Measurements from ENCODE around the gene ZNF385B.

The ZNF385B gene

GRCh38 chr2:179650420-179650819, 211.0 kb downstream of the ZNF385B start:
- TF ChIP-seq TEAD4 (IDR thresholded peaks at IDR 0.05) (no peak), CEBPB (IDR thresholded peaks at IDR 0.05) (no peak), USF1 (IDR thresholded peaks at IDR 0.05) (no peak), EP300 (IDR thresholded peaks at IDR 0.05; ENCODE audit: borderline replicate concordance) (no peak), YY1 (IDR thresholded peaks at IDR 0.05; ENCODE audit: low read depth) (no peak), FOXM1 (IDR thresholded peaks at IDR 0.05; ENCODE audit: borderline replicate concordance, low read depth) (no peak), EGR1 (IDR thresholded peaks at IDR 0.05) (no peak), NFIC (IDR thresholded peaks at IDR 0.05) (no peak), TAF1 (IDR thresholded peaks at IDR 0.05; ENCODE audit: low read depth) (no peak), CREB1 (IDR thresholded peaks at IDR 0.05; ENCODE audit: low read depth) (no peak), ZBTB7A (IDR thresholded peaks at IDR 0.05; ENCODE audit: low read depth) (no peak), MAX (IDR thresholded peaks at IDR 0.05) (no peak)

GRCh38 chr2:179646862-179647587, 214.4 kb downstream of the ZNF385B start:
- no peak for TF ChIP-seq REST (IDR thresholded peaks at IDR 0.05; ENCODE audit: low read depth)
- no peak for TF ChIP-seq NFIC (IDR thresholded peaks at IDR 0.05)
- no peak for TF ChIP-seq TAF1 (IDR thresholded peaks at IDR 0.05; ENCODE audit: low read depth)
- TF ChIP-seq YY1 (IDR thresholded peaks at IDR 0.05; ENCODE audit: low read depth), result no peak
- TF ChIP-seq CEBPB (IDR thresholded peaks at IDR 0.05), result no peak
- no peak for TF ChIP-seq FOXM1 (IDR thresholded peaks at IDR 0.05; ENCODE audit: borderline replicate concordance, low read depth)
- no peak for TF ChIP-seq TEAD4 (IDR thresholded peaks at IDR 0.05)
- TF ChIP-seq RAD21 (IDR thresholded peaks at IDR 0.05; ENCODE audit: low read depth), result no peak
- TF ChIP-seq CREB1 (IDR thresholded peaks at IDR 0.05; ENCODE audit: low read depth), result no peak
- TF ChIP-seq EP300 (IDR thresholded peaks at IDR 0.05; ENCODE audit: borderline replicate concordance), result no peak
- no peak for TF ChIP-seq TCF12 (IDR thresholded peaks at IDR 0.05; ENCODE audit: low read depth)
- no peak for TF ChIP-seq USF1 (IDR thresholded peaks at IDR 0.05)
- TF ChIP-seq EGR1 (IDR thresholded peaks at IDR 0.05), result no peak
- TF ChIP-seq ZBTB7A (IDR thresholded peaks at IDR 0.05; ENCODE audit: low read depth), result no peak
- TF ChIP-seq MAX (IDR thresholded peaks at IDR 0.05), result no peak

GRCh38 chr2:179646173-179646769, 215.1 kb downstream of the ZNF385B start:
- TF ChIP-seq EGR1 (IDR thresholded peaks at IDR 0.05) (no peak), CEBPB (IDR thresholded peaks at IDR 0.05) (no peak), FOXM1 (IDR thresholded peaks at IDR 0.05; ENCODE audit: borderline replicate concordance, low read depth) (no peak), TCF12 (IDR thresholded peaks at IDR 0.05; ENCODE audit: low read depth) (no peak), RAD21 (IDR thresholded peaks at IDR 0.05; ENCODE audit: low read depth) (no peak), TAF1 (IDR thresholded peaks at IDR 0.05; ENCODE audit: low read depth) (no peak), EP300 (IDR thresholded peaks at IDR 0.05; ENCODE audit: borderline replicate concordance) (no peak), TEAD4 (IDR thresholded peaks at IDR 0.05) (no peak), MAX (IDR thresholded peaks at IDR 0.05) (no peak), YY1 (IDR thresholded peaks at IDR 0.05; ENCODE audit: low read depth) (no peak), USF1 (IDR thresholded peaks at IDR 0.05) (no peak), REST (IDR thresholded peaks at IDR 0.05; ENCODE audit: low read depth) (no peak), NFIC (IDR thresholded peaks at IDR 0.05) (no peak), CREB1 (IDR thresholded peaks at IDR 0.05; ENCODE audit: low read depth) (no peak), ZBTB7A (IDR thresholded peaks at IDR 0.05; ENCODE audit: low read depth) (no peak)

GRCh38 chr2:179645047-179645446, 216.4 kb downstream of the ZNF385B start:
- TF ChIP-seq TAF1 (IDR thresholded peaks at IDR 0.05; ENCODE audit: low read depth) (no peak), USF1 (IDR thresholded peaks at IDR 0.05) (no peak)

Measured in Ishikawa (cell line).